Body of pancreas (tissue), 4 donors: ENCODE data around the gene SOX3. TPM values are rescaled to one million over a fixed set of nuclear protein-coding genes. Genes with fewer than 3 reads are reported as not detected.

Source experiments
- ATAC-seq: fragments of 150-250 bp; one replicate; pipeline ENCODE4 v1.9.1; 2016
- DNase-seq, 4 donors: peaks; one replicate each; pipeline ENCODE4 v3.0.0-alpha.2; 2019
- H3K27ac ChIP-seq, 4 donors: fragments of 200-600 bp; sonication (generic); 1 replicate in 3 of 4; 2 replicates in 1 of 4; pipeline versions ENCODE4 v1.5.1 to v1.6.1; 2016 to 2019; ENCODE audit warnings: mild to moderate bottlenecking in 1 of 4, mixed read lengths in 1 of 4, moderate library complexity in 1 of 4
- H3K27me3 ChIP-seq, 2 donors: fragments of 200-600 bp; sonication (generic); one replicate each; pipeline ENCODE4 v1.6.0; 2016; ENCODE audit warnings: mild to moderate bottlenecking in 1 of 2
- H3K36me3 ChIP-seq, 2 donors: fragments of 200-600 bp; sonication (generic); replicated peaks in 1 of 2; 2 replicates each; pipeline ENCODE4 v1.5.1; 2016; ENCODE audit warnings: low read depth in 2 of 2; ENCODE audit not compliant: insufficient read depth in 1 of 2
- H3K4me1 ChIP-seq: fragments of 200-600 bp; sonication (generic); one replicate; pipeline ENCODE4 v1.6.0; 2016
- H3K4me3 ChIP-seq, 2 donors: fragments of 200-600 bp; sonication (generic); 1 replicate in 1 of 2; 2 replicates in 1 of 2; pipeline ENCODE4 v1.5.1; 2016 to 2019
- H3K9me3 ChIP-seq, 3 donors: fragments of 200-600 bp; sonication (generic); 1 replicate in 2 of 3; 2 replicates in 1 of 3; pipeline ENCODE4 v1.5.1; 2016
- CTCF ChIP-seq, 7 experiments: fragments of 450-650 bp in 4 of 7; fragments of 200-600 bp in 3 of 7; sonication (generic) in 3 of 7; IDR thresholded peaks; one replicate each; pipeline ENCODE4 v1.5.1; 2016 to 2019; ENCODE audit warnings: antibody characterized with exemption in 7 of 7
- POLR2A ChIP-seq, 3 donors: fragments of 450-650 bp; IDR thresholded peaks; one replicate each; pipeline ENCODE4 v1.6.1; 2016; ENCODE audit warnings: antibody characterized with exemption in 3 of 3, mild to moderate bottlenecking in 2 of 3
- WGBS, 2 donors: methylation state at CpG; one replicate each; pipeline ENCODE4 v1.1.5; 2017; 5-methylcytosine and 5-hydroxymethylcytosine counted together
- intact Hi-C: fragments of 100-400 bp; cut with DNase I; formaldehyde crosslinking; loops from one replicate; pipeline ENCODE4 v1.15.1; 2023
- total RNA-seq, 2 donors: library from RNA; depleted of rRNA; stranded (reverse); fragments of >200 nt; gene quantifications; one replicate each; pipeline ENCODE4 v1.1.0, GENCODE V29; 2016

The SOX3 gene
- total RNA-seq, 2 donors from 2014 or later, result not detected

GRCh38 chrX:140501940-140502468 lies 2.9 kb downstream of the SOX3 start:
- no peak for ATAC-seq
- H3K27me3 ChIP-seq, result peaks cover 0 to 15% of the 10 kb centered on the region in 2 donors
- 14 to 24% methylated on average over 13 of the region's 14 CpGs for WGBS, 2 donors

GRCh38 chrX:140501321-140501720 lies 3.5 kb downstream of the SOX3 start:
- Histone ChIP-seq H3K27ac (no peak overlapping the region), H3K4me1 (peaks cover 26% of the 10 kb centered on the region), H3K4me3 (no peak overlapping the region), H3K9me3 (no peaks in the 10 kb centered on the region), H3K36me3 (no peaks in the 10 kb centered on the region), H3K27me3 (peaks cover 0 to 14% of the 10 kb centered on the region in 2 donors)
- intact Hi-C loops, result no loop called here
- DNase-seq, result no peak
- TF ChIP-seq POLR2A (IDR thresholded peaks at IDR 0.05) (no peak), CTCF (IDR thresholded peaks at IDR 0.05) (no peak)
- 7 to 12% methylated on average over 6 to 12 of the region's 13 CpGs for WGBS, 2 donors
- ATAC-seq, result no peak

More at GRCh38 chrX:140501940-140502468, 2.9 kb downstream of the SOX3 start:
- H3K4me3 ChIP-seq, result no peak overlapping the region
- no peak for DNase-seq
- peaks cover 26% of the 10 kb centered on the region for H3K4me1 ChIP-seq
- H3K27ac ChIP-seq, result no peak overlapping the region
- TF ChIP-seq POLR2A (IDR thresholded peaks at IDR 0.05), result no peak
- TF ChIP-seq CTCF (IDR thresholded peaks at IDR 0.05), result no peak
- intact Hi-C loops, result no loop called here
- no peaks in the 10 kb centered on the region for H3K36me3 ChIP-seq
- H3K9me3 ChIP-seq, result no peaks in the 10 kb centered on the region

GRCh38 chrX:140500441-140500840 lies 4.4 kb downstream of the SOX3 start:
- intact Hi-C loops, result no loop called here
- H3K4me1 ChIP-seq, result peaks cover 21% of the 10 kb centered on the region
- DNase-seq (no peak), ATAC-seq (no peak)
- no peak overlapping the region for H3K27ac ChIP-seq
- H3K27me3 ChIP-seq, result peaks cover 0 to 6% of the 10 kb centered on the region in 2 donors
- H3K9me3 ChIP-seq, result no peaks in the 10 kb centered on the region
- TF ChIP-seq POLR2A (IDR thresholded peaks at IDR 0.05) (no peak), CTCF (IDR thresholded peaks at IDR 0.05) (no peak)
- 4 to 7% methylated on average over 7 to 9 of the region's 9 CpGs for WGBS, 2 donors
- H3K4me3 ChIP-seq, result no peak overlapping the region
- no peaks in the 10 kb centered on the region for H3K36me3 ChIP-seq

GRCh38 chrX:140495739-140496138 lies 9.1 kb downstream of the SOX3 start:
- Histone ChIP-seq H3K27ac (no peak overlapping the region), H3K9me3 (no peaks in the 10 kb centered on the region), H3K36me3 (no peaks in the 10 kb centered on the region), H3K4me1 (no peaks in the 10 kb centered on the region), H3K27me3 (no peaks in the 10 kb centered on the region), H3K4me3 (no peak overlapping the region)
- TF ChIP-seq CTCF (IDR thresholded peaks at IDR 0.05), result no peak
- TF ChIP-seq POLR2A (IDR thresholded peaks at IDR 0.05), result no peak
- intact Hi-C loops, result no loop called here
- WGBS, 2 donors, result 83 to 88% methylated on average over 1 of the region's 1 CpG
- no peak for ATAC-seq
- DNase-seq, result no peak
